Measurements from ENCODE around the gene RAPGEF1.

RAPGEF1 gene

GRCh38 chr9:131739959-131740648 lies at the start of gene RAPGEF1:
Gene RAPGEF1, minus strand, starts transcription at chr9:131740076. Its CDS starts 246 bp downstream, at chr9:131739830.
- Histone ChIP-seq H3K4me3 (ENCODE audit: low read length) (peak within 1 kb of the TSS; percentile 67), H3K36me3 (ENCODE audit: control insufficient read depth, insufficient read depth, low read length) (no peaks in the 10 kb centered on the region), H3K27me3 (ENCODE audit: control insufficient read depth, insufficient read depth, low read length) (no peaks in the 10 kb centered on the region), H3K27ac (ENCODE audit: low read depth, low read length) (peak within 1 kb of the TSS; percentile 42), H3K9ac (ENCODE audit: low read length) (peak within 1 kb of the TSS; percentile 25), H3K4me1 (ENCODE audit: control insufficient read depth, insufficient read depth, low read length) (peaks cover 3% of the 10 kb centered on the region)

GRCh38 chr9:131788851-131789250 lies 49.0 kb upstream of the RAPGEF1 start:
- Histone ChIP-seq H3K4me3 (ENCODE audit: low read length) (no peak overlapping the region), H3K36me3 (ENCODE audit: control insufficient read depth, insufficient read depth, low read length) (no peaks in the 10 kb centered on the region), H3K27ac (ENCODE audit: low read depth, low read length) (no peak overlapping the region), H3K9ac (ENCODE audit: low read length) (no peak overlapping the region), H3K27me3 (ENCODE audit: control insufficient read depth, insufficient read depth, low read length) (peaks cover 5% of the 10 kb centered on the region), H3K4me1 (ENCODE audit: control insufficient read depth, insufficient read depth, low read length) (no peaks in the 10 kb centered on the region)

- Histone ChIP-seq H3K4me1 (ENCODE audit: control insufficient read depth, insufficient read depth, low read length) (no peaks in the 10 kb centered on the region), H3K4me3 (ENCODE audit: low read length) (no peak overlapping the region), H3K36me3 (ENCODE audit: control insufficient read depth, insufficient read depth, low read length) (no peaks in the 10 kb centered on the region), H3K27ac (ENCODE audit: low read depth, low read length) (no peak overlapping the region), H3K9ac (ENCODE audit: low read length) (no peak overlapping the region), H3K27me3 (ENCODE audit: control insufficient read depth, insufficient read depth, low read length) (peaks cover 4% of the 10 kb centered on the region)
These were observed 48.0 kb upstream of the RAPGEF1 start for GRCh38 chr9:131787838-131788237.

GRCh38 chr9:131784748-131785501 lies 45.0 kb upstream of the RAPGEF1 start:
- H3K27ac ChIP-seq (ENCODE audit: low read depth, low read length) = no peak overlapping the region
- no peaks in the 10 kb centered on the region for H3K4me1 ChIP-seq (ENCODE audit: control insufficient read depth, insufficient read depth, low read length)
- H3K9ac ChIP-seq (ENCODE audit: low read length) = no peak overlapping the region
- no peak overlapping the region for H3K4me3 ChIP-seq (ENCODE audit: low read length)
- H3K36me3 ChIP-seq (ENCODE audit: control insufficient read depth, insufficient read depth, low read length) = no peaks in the 10 kb centered on the region
- no peaks in the 10 kb centered on the region for H3K27me3 ChIP-seq (ENCODE audit: control insufficient read depth, insufficient read depth, low read length)

GRCh38 chr9:131781069-131781468 lies 41.2 kb upstream of the RAPGEF1 start:
- no peaks in the 10 kb centered on the region for H3K27me3 ChIP-seq (ENCODE audit: control insufficient read depth, insufficient read depth, low read length)
- H3K9ac ChIP-seq (ENCODE audit: low read length) = no peak overlapping the region
- no peaks in the 10 kb centered on the region for H3K4me1 ChIP-seq (ENCODE audit: control insufficient read depth, insufficient read depth, low read length)
- no peaks in the 10 kb centered on the region for H3K36me3 ChIP-seq (ENCODE audit: control insufficient read depth, insufficient read depth, low read length)
- H3K27ac ChIP-seq (ENCODE audit: low read depth, low read length) = no peak overlapping the region
- H3K4me3 ChIP-seq (ENCODE audit: low read length) = no peak overlapping the region

- Histone ChIP-seq H3K9ac (ENCODE audit: low read length) (no peak overlapping the region), H3K4me3 (ENCODE audit: low read length) (no peak overlapping the region), H3K36me3 (ENCODE audit: control insufficient read depth, insufficient read depth, low read length) (no peaks in the 10 kb centered on the region), H3K27me3 (ENCODE audit: control insufficient read depth, insufficient read depth, low read length) (peaks cover 3% of the 10 kb centered on the region), H3K27ac (ENCODE audit: low read depth, low read length) (no peak overlapping the region), H3K4me1 (ENCODE audit: control insufficient read depth, insufficient read depth, low read length) (no peaks in the 10 kb centered on the region)
These were observed 36.6 kb upstream of the RAPGEF1 start for GRCh38 chr9:131776473-131776872.

- H3K27ac ChIP-seq (ENCODE audit: low read depth, low read length) = no peak overlapping the region
- H3K4me3 ChIP-seq (ENCODE audit: low read length) = no peak overlapping the region
- H3K9ac ChIP-seq (ENCODE audit: low read length) = no peak overlapping the region
- no peaks in the 10 kb centered on the region for H3K4me1 ChIP-seq (ENCODE audit: control insufficient read depth, insufficient read depth, low read length)
- peaks cover 3% of the 10 kb centered on the region for H3K27me3 ChIP-seq (ENCODE audit: control insufficient read depth, insufficient read depth, low read length)
- no peaks in the 10 kb centered on the region for H3K36me3 ChIP-seq (ENCODE audit: control insufficient read depth, insufficient read depth, low read length)
These were observed 36.2 kb upstream of the RAPGEF1 start for GRCh38 chr9:131776036-131776435.

GRCh38 chr9:131774636-131775035 lies 34.8 kb upstream of the RAPGEF1 start:
- no peak overlapping the region for H3K4me3 ChIP-seq (ENCODE audit: low read length)
- H3K27ac ChIP-seq (ENCODE audit: low read depth, low read length) = no peak overlapping the region
- H3K36me3 ChIP-seq (ENCODE audit: control insufficient read depth, insufficient read depth, low read length) = no peaks in the 10 kb centered on the region
- peaks cover 3% of the 10 kb centered on the region for H3K27me3 ChIP-seq (ENCODE audit: control insufficient read depth, insufficient read depth, low read length)
- H3K9ac ChIP-seq (ENCODE audit: low read length) = no peak overlapping the region
- no peaks in the 10 kb centered on the region for H3K4me1 ChIP-seq (ENCODE audit: control insufficient read depth, insufficient read depth, low read length)

GRCh38 chr9:131773911-131774379 lies 34.1 kb upstream of the RAPGEF1 start:
- Histone ChIP-seq H3K36me3 (ENCODE audit: control insufficient read depth, insufficient read depth, low read length) (no peaks in the 10 kb centered on the region), H3K9ac (ENCODE audit: low read length) (no peak overlapping the region), H3K27me3 (ENCODE audit: control insufficient read depth, insufficient read depth, low read length) (peaks cover 3% of the 10 kb centered on the region), H3K4me3 (ENCODE audit: low read length) (no peak overlapping the region), H3K4me1 (ENCODE audit: control insufficient read depth, insufficient read depth, low read length) (no peaks in the 10 kb centered on the region), H3K27ac (ENCODE audit: low read depth, low read length) (no peak overlapping the region)

- Histone ChIP-seq H3K4me1 (ENCODE audit: control insufficient read depth, insufficient read depth, low read length) (no peaks in the 10 kb centered on the region), H3K4me3 (ENCODE audit: low read length) (no peak overlapping the region), H3K9ac (ENCODE audit: low read length) (no peak overlapping the region), H3K36me3 (ENCODE audit: control insufficient read depth, insufficient read depth, low read length) (no peaks in the 10 kb centered on the region), H3K27me3 (ENCODE audit: control insufficient read depth, insufficient read depth, low read length) (peaks cover 3% of the 10 kb centered on the region), H3K27ac (ENCODE audit: low read depth, low read length) (no peak overlapping the region)
These were observed 33.1 kb upstream of the RAPGEF1 start for GRCh38 chr9:131772940-131773339.

- Histone ChIP-seq H3K4me3 (ENCODE audit: low read length) (no peak overlapping the region), H3K27me3 (ENCODE audit: control insufficient read depth, insufficient read depth, low read length) (peaks cover 3% of the 10 kb centered on the region), H3K4me1 (ENCODE audit: control insufficient read depth, insufficient read depth, low read length) (no peaks in the 10 kb centered on the region), H3K9ac (ENCODE audit: low read length) (no peak overlapping the region), H3K36me3 (ENCODE audit: control insufficient read depth, insufficient read depth, low read length) (no peaks in the 10 kb centered on the region), H3K27ac (ENCODE audit: low read depth, low read length) (no peak overlapping the region)
These were observed 31.8 kb upstream of the RAPGEF1 start for GRCh38 chr9:131771646-131772045.

- no peak overlapping the region for H3K4me3 ChIP-seq (ENCODE audit: low read length)
- H3K27me3 ChIP-seq (ENCODE audit: control insufficient read depth, insufficient read depth, low read length) = peaks cover 5% of the 10 kb centered on the region
- no peak overlapping the region for H3K27ac ChIP-seq (ENCODE audit: low read depth, low read length)
- H3K4me1 ChIP-seq (ENCODE audit: control insufficient read depth, insufficient read depth, low read length) = no peaks in the 10 kb centered on the region
- H3K9ac ChIP-seq (ENCODE audit: low read length) = no peak overlapping the region
- H3K36me3 ChIP-seq (ENCODE audit: control insufficient read depth, insufficient read depth, low read length) = no peaks in the 10 kb centered on the region
These were observed 29.5 kb upstream of the RAPGEF1 start for GRCh38 chr9:131769361-131769760.
